HFF-Myc (cell line): ENCODE results near the gene TRPV5.

Experiments used
- DNase-seq: peaks from one replicate; pipeline ENCODE4 v3.0.0-alpha.2; 2011; ENCODE audit warnings: low read depth; ENCODE audit errors: extremely low read depth
- H3K4me3 ChIP-seq: replicated peaks from 2 replicates; pipeline ENCODE4 v1.5.1; 2011; ENCODE audit warnings: low read depth, mild to moderate bottlenecking, control low read depth, low read length
- TF ChIP-seq, protein P1 (sequence below): IDR thresholded peaks from 2 replicates; pipeline ENCODE4 v1.5.1; 2012; ENCODE audit warnings: mild to moderate bottlenecking, low read depth, low read length, control low read depth; ENCODE audit errors: missing control alignments

The TRPV5 gene

DNA sequence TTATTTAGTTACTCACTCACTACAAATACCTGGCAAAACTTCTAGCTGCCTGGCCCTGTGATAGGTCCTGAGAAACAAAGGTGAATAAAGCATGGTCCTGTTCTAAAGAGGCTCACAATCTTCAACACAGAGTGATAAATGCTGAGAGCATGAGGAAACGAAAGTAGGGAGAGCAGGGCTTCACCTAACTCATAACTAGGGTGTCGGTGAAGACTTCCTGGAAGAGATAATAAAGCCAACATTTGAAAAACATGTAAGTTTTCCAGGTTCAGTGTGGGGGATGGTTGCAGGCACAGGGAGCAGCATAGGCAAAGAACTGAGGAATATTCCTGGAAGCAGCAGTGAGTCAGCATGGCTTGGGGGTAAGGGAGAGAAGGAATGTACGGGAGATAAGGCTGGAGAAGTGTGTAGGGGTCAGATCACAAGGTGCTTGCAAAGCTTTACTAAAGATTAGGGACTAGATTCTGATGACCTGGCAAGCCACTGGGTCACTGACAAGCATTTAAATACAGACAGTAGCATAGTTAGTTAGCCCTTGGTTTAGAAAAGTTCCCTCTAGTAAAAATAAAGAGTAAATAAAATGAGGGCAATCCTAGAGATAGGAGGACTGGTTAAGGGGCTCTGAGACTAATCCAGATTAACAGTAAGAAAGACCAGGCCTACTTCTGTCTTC is 23.5 kb upstream of the TRPV5 start:
- no peak for DNase-seq
- H3K4me3 ChIP-seq, result no peak overlapping the region
- TF ChIP-seq, protein P1, sequence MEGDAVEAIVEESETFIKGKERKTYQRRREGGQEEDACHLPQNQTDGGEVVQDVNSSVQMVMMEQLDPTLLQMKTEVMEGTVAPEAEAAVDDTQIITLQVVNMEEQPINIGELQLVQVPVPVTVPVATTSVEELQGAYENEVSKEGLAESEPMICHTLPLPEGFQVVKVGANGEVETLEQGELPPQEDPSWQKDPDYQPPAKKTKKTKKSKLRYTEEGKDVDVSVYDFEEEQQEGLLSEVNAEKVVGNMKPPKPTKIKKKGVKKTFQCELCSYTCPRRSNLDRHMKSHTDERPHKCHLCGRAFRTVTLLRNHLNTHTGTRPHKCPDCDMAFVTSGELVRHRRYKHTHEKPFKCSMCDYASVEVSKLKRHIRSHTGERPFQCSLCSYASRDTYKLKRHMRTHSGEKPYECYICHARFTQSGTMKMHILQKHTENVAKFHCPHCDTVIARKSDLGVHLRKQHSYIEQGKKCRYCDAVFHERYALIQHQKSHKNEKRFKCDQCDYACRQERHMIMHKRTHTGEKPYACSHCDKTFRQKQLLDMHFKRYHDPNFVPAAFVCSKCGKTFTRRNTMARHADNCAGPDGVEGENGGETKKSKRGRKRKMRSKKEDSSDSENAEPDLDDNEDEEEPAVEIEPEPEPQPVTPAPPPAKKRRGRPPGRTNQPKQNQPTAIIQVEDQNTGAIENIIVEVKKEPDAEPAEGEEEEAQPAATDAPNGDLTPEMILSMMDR, result no peak

DNA sequence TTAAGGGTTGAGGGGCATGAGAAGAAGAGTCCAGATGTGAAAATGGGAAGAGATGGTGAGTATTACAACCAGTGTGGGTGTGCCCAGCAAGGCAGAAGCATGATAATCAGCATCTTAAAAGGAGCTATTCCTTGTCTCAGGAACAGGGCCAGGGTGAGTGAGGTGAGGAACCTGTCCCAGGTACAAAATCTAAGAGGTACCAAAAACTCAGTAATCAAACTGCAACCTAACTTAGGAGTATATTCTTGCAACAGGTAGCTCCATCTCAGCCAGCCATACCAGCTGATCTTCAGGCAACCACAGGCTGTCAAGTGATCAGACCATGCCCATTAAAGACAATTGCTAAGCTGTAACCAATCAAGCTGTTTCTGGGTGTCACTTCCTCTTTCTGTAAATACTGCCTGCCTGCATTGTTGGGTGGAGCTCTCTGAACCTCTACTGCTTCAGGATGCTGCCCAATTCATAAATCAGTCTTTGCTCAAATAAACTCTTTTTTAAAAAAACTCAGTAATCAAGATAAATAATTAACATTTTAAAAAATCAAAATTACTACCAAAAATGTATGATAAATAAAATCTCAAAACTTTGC is 21.2 kb upstream of the TRPV5 start:
- TF ChIP-seq, protein P1, result no peak
- DNase-seq, result no peak
- H3K4me3 ChIP-seq, result no peak overlapping the region

DNA sequence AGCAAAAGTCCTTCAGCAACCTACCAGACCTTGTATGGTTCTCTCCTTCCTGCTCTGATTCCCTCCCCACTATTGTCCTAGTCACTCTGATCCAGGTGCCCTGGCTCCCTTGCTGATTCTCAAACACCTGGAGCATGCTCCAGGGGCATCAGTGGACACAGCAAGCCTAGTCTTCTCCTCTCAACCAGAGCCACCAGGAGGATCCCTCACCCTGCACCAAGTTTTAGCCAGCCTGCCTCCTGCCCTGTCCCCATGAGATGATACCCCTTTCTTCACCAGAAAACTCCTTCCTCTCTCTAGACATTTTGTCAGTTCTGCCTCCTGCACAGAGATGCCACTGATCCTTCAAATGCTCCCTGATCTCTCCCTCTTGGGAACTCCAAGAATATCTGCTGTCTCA is 16.7 kb upstream of the TRPV5 start:
- TF ChIP-seq, protein P1, result no peak
- DNase-seq, result no peak
- no peak overlapping the region for H3K4me3 ChIP-seq

DNA sequence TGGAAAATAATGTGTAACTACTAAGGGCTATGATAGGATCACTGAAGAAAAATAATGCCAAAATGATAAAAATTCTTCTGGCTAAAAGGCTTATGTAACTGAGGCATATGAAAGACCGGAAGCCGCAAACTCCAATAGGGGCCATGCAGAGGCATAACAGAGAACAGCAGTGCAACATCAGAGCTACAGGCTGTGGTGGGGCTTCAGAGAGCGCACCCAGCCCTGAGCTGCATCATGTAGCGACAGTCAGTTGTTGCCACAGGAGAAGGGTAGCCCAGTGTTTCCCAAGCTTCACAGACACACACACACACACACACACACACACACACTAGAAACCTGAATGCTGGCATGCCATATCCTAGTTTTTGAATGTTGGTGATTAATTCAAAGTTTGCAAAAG is 15.1 kb upstream of the TRPV5 start:
- H3K4me3 ChIP-seq, result no peak overlapping the region
- TF ChIP-seq, protein P1, result no peak
- no peak for DNase-seq

DNA sequence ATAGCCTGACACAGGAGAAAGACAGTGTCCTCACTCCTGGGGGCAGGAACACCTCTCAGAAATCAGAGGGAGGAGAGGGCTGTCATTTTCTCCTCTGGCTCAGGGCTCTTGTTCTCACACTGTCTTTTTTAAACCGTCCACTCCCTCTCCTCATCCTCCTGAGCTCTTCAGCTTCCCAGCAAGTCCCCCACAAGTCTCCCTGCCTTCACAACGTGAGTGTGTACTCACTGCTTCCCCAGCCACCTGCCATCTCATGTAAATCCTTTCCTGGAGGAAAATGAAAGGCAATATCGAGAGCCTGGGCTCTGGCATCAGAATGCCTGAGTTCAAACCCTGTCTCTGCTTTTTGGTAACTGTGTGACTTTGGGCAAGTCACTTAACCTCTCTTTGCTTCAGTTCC is 11.5 kb upstream of the TRPV5 start:
- TF ChIP-seq, protein P1, result no peak
- DNase-seq, result no peak
- H3K4me3 ChIP-seq, result no peak overlapping the region

DNA sequence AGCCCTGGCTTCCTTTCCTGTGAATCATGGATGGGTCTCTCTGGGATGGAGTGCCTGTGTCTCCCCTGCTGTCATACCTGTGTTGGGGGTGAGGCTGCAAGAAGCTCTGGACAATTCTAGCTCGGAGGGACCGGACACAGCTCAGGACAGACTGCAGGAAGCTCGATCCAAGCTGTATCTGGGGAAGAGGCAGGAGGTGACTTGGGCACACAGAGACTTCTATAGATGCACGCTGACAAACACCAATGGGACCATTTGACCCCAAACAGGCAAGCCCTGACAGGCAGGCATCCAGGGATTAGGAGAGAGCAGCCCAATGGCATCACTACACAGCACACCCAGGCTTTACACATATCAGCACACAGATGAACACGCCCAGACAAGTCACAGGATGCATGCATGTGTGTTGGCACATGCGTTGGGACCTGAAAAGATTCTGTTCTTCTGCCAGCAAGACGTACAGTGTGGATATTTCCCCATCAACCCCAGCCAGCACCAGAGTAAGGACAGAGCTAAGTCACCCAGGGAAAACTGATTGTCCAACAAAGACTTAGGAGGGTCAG is 10.2 kb upstream of the TRPV5 start:
- no peak overlapping the region for H3K4me3 ChIP-seq
- TF ChIP-seq, protein P1, result no peak
- no peak for DNase-seq
